NCI-H1092 treated with DMSO at 0.1 percent for 48 hours (cell line): Measurements from ENCODE around the gene IGHMBP2.
"Not testable (repeated sequence)": the region's sequence is repeated elsewhere in the genome, so short reads cannot be mapped to it uniquely, and the experiment has no call there.

Source experiments
- DNase-seq: peaks from one replicate; lab custom pipeline; 2025; lab: John Stamatoyannopoulos, UW

IGHMBP2 gene

GRCh38 chr11:68903288-68904247 is at the start of gene IGHMBP2, which contains the start of gene MRPL21:
IGHMBP2 (plus strand) TSS chr11:68903891; CDS start chr11:68903953, 62 bp downstream.
MRPL21 (minus strand) TSS chr11:68903832; CDS start chr11:68903810, 22 bp downstream.
- DNase-seq = peak; percentile 81

GRCh38 chr11:68854273-68854958 is 49.3 kb upstream of the IGHMBP2 start:
- DNase-seq = no peak

GRCh38 chr11:68855205-68855981 is 48.3 kb upstream of the IGHMBP2 start:
- DNase-seq = no peak

GRCh38 chr11:68856425-68857030 is 47.2 kb upstream of the IGHMBP2 start:
- DNase-seq = not testable (repeated sequence)

GRCh38 chr11:68857037-68857586 is 46.6 kb upstream of the IGHMBP2 start:
- no peak for DNase-seq

GRCh38 chr11:68859123-68859522 is 44.6 kb upstream of the IGHMBP2 start:
- no peak for DNase-seq

GRCh38 chr11:68862421-68862820 is 41.3 kb upstream of the IGHMBP2 start:
- no peak for DNase-seq

GRCh38 chr11:68863553-68864265 is 40.0 kb upstream of the IGHMBP2 start:
- no peak for DNase-seq

GRCh38 chr11:68865241-68865640 is 38.5 kb upstream of the IGHMBP2 start:
- DNase-seq = no peak

GRCh38 chr11:68867066-68867465 is 36.6 kb upstream of the IGHMBP2 start:
- no peak for DNase-seq

- no peak for DNase-seq
Observed at GRCh38 chr11:68868221-68868835, 35.4 kb upstream of the IGHMBP2 start.

- DNase-seq = no peak
Observed at GRCh38 chr11:68870470-68870869, 33.2 kb upstream of the IGHMBP2 start.

GRCh38 chr11:68872216-68873003 is 31.3 kb upstream of the IGHMBP2 start:
- no peak for DNase-seq

- no peak for DNase-seq
Observed at GRCh38 chr11:68878022-68878421, 25.7 kb upstream of the IGHMBP2 start.

GRCh38 chr11:68880851-68881250 is 22.8 kb upstream of the IGHMBP2 start:
- DNase-seq = no peak

- no peak for DNase-seq
Observed at GRCh38 chr11:68881320-68881719, 22.4 kb upstream of the IGHMBP2 start.

- no peak for DNase-seq
Observed at GRCh38 chr11:68882391-68882790, 21.3 kb upstream of the IGHMBP2 start.

GRCh38 chr11:68884827-68885226 is 18.9 kb upstream of the IGHMBP2 start:
- DNase-seq = not testable (repeated sequence)

GRCh38 chr11:68889948-68890446 is 13.7 kb upstream of the IGHMBP2 start:
- no peak for DNase-seq
